ENCODE measurements around the gene RAPGEF4.
"Not testable (repeated sequence)": the region's sequence is repeated elsewhere in the genome, so short reads cannot be mapped to it uniquely, and the experiment has no call there.

Gene RAPGEF4

DNA sequence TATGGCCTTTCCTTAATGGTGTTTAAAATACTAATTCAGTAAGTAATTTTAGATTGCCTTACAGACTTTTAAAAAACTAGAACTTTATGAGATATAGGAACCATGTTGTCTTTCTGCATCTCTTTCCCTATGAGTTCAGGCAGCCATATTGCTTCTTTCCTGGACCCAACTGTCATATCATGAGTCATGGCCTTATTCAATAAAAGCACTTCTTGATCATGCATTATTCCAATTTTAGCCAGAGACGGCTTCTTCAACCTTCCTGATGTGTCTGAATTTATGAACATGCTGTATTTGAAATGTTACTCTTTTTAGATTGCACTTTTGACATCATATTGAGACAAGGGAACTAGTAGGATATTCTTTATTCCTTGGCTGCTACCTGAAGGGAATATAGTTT is 274.6 kb downstream of the RAPGEF4 start:
- FAIRE-seq: no peak

DNA sequence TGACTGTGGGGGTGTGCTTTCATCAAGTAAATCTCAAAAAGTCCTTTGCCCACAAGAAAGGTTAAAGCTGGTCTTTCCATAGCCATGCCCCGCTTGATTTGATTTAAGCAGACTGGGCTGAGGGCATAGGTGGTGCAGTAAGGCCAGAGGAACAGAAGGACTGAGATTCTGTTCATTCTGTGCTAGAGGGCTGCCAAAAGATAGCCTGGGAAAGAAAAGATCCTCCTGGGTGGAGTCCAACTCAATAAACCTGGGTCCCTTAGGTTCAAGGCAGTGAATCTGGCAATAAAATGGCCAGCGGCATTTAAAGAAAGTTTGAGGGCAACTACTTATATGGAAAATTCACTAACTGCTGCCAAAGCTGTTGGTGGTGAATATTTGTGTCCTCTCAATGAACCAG is 280.8 kb downstream of the RAPGEF4 start:
- no peak for FAIRE-seq

DNA sequence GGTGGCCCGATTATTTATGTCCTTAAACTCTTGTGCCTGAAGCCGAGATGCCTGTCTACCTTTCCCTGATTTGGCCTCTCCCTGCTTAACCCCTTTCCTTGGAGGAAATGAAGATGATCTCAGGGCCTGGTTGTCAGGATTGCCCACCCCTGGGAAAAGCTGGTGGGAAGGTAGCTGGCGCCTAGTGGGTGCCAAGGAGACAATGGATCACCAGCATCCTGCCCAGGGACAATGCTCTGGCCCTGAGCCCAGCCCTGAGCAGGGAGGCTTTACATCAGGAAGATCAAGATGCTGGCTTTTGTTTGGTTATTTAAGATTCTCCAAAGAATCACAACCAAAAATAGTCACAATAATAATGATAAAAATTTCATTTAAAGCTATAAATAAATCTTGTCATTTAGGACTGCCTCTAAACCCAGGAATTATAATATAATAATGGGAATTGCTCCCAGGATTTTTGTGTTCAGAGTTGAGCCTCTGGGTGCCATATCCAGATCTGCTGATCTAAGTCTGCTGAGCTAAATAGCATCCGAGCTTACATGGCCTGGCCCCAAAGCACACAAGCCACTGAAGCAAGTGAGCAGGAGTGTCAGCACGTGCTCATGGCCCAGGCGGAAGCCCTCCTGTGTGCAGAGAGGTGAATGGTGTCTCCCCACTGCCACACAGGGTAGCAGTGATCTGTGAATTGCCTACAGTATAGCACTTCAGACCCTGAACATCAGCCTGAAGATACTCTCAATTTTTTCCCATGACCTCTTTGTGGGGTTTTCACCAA is 282.2 kb downstream of the RAPGEF4 start:
- no peak for FAIRE-seq

DNA sequence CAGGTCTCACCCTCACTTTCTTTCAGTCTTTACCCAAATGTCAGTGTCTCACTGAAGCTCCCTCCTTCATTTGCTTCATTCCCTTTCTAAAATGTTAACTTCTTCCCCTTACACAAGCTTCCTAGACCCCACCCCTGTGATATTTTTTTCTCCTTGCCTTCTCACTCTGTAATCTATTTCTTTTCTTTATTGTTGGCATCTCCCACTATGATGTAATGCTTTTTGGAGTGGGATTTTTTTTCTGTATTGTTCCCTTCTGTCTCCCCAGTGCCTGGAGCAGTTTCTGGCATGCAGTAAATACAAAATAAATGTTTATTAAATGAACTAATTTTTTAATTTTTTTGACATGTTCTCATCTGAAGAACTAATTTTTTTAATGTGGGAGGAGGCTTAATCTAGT is 284.1 kb downstream of the RAPGEF4 start:
- FAIRE-seq: no peak

DNA sequence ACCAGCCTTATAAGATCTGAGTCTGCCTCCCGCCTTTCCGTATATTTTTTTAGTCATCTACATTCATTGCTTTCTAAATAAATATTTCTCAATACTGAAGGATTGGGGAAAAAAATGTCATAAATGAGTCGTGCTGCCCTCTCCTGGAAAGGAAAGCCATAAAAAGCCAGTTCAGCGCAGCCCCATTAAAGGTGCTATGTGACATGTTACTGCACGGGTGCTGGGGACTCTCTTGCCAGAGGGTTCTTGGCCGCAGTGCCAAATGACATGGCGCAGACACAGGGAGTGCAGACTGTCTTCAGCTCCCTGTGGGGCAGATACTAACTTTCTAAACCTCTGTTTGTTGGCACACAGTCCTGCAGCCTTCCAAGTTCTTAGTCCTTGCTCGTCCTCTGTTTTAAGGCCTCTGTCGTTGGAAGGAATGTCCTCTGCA is 286.3 kb downstream of the RAPGEF4 start:
- FAIRE-seq: no peak

DNA sequence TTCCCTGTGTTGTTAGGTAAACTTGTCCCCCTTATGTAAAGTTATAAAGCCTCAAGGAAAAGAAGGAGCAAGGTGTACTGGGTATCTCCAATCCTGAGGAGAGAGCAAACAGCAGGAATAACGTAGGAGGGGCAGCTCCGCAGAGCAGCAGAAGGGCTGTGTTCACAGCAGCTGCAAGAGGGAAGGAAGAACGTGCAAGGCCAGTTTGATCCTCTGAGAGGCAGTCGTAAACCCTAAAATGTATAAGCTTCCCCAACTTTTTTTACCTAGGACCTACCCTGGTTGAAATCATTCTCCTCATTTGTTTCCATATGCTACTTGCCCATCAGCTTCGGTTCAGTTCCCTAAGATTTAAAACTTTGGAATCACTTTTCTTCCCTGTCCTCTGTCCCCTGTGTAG is 288.1 kb downstream of the RAPGEF4 start:
- FAIRE-seq: no peak

DNA sequence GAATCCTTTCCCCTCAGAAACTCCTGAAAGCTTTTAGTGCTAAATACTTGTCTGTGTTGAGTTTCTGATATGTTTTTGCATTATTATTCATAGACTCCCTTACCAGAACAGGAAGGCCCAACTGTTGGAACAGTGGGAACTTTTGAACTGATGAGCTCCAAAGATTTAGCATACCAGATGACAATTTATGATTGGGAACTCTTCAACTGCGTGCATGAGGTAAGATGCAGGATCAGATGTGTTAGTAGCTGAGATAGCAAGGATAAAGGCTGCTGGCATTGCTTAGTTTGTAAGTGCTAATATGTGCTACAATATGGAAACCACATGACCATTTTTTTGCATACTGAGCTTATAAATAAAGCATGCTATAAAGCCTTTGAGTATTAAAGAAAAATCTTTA is 290.8 kb downstream of the RAPGEF4 start:
- no peak for FAIRE-seq

DNA sequence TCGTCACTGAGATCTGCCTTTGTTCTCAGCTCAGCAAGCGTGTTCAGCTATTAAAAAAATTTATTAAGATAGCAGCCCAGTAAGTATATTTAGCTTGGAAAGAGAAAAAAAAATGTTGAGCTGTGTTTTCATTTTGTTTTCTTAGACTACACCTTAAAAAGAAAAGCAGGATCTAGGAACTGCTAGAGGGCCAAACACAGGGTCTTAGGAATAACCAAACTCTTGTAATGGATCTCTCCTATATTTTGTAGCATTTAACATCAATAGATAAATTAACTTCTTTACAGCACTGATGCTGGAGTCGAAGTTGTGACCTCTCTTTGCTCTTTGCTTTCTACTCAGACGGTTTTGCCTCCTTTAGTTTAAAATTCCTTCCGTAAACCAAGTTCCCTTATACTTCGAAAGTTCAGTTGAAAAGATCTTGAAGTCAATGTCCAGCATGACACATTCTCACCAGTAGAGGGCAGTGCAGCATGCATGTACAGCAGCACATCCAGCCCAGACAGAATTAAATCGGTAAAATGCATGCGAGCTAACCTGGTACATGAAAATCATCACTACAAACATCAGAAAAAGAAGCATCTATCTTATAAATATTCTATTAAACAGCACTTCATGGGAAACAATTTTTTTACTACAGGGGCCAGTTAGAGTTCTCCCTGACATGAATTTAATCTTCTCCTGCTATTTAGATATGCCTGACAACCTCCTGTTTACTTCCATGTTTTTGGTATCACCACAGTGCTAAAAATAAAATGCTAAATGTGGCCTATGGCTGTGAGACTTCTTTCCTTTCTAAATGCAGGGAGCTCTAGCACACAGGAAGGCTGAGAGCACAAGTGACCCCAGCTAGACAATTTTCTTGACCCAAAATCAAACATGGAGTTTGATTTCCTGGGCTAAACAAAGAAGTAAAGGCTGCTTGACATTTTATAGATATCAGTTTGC is 291.8 kb downstream of the RAPGEF4 start:
- FAIRE-seq: peak; percentile 84

DNA sequence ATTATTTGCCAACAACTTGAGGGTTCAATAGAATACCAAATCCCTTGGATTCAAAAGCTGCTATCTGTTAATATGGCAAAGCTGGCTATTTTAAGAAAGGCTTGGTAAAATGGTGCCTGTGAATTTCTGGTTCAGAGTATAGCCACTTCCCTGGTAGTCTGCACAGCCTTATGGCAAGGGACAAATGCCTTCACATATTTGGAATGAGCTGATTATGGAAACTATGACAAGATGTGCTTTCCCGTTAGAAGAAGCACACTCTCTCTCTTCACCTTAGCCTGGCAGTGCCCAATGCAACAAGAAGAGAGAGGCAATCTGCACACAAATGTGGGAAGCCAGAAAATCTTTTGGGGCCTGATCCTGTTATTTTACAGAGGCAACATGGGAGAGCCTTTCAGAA is 292.5 kb downstream of the RAPGEF4 start:
- FAIRE-seq: no peak

DNA sequence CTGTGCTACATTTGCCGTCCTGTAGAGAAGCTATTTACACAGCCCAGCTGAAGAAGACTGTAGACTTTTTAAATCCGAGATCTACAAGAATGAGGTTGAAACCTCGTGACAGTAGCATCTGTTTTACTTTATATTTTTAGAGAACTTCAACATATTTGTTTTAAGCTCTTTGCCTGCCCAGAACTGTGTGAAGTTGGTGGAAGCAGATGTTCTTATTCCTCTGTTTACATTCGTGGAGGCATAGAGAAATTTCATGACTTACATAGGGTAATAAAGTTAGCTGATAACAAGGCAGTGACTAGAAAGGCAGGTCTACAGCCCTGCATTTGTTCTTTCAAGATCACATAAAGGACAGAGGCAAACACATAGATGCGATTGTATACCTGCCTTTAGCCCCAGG is 293.0 kb downstream of the RAPGEF4 start:
- no peak for FAIRE-seq

DNA sequence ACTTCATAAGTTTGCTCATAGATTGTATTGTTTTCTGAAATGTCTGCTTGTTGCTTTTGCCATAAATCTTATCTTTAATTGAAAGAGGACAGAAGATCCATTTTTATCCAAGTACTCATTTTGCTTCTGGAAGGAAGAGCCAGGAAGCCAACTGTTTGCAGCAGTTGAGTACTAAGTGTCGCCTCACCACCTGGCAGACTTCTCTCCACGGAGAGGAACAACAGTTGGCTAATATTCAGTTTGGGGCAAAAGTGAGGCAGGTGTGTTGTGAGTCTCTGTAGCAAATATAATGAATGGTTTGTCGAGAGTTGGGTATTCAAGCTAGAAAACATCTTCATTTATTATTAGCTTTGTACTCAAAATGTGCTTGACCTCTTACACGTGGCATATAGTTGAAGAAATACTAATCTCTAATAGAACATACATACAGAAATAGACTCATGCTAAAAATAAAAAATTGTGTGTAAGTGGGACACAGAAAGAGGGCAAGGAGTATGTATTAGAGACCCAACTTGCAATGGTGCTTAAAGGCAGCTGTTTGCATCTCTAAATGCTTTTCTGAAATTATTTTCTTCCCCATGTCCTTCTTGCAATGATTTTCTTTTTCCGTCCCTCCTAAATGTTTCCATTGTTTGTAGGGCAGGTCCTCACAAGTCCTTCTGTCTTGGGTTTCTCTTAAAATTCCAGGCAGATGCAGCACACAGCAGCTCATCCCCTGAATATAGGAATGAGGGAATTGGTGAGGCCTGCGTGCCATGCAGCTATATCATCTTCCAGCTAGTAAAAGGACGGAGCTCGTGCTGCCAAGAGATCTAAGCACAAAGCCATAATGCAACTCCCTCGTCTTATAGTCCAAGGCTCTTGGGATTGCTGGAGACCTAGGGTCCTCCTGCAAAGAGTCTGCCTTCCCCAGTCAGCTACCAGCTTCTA is 295.2 kb downstream of the RAPGEF4 start:
- no peak for FAIRE-seq

DNA sequence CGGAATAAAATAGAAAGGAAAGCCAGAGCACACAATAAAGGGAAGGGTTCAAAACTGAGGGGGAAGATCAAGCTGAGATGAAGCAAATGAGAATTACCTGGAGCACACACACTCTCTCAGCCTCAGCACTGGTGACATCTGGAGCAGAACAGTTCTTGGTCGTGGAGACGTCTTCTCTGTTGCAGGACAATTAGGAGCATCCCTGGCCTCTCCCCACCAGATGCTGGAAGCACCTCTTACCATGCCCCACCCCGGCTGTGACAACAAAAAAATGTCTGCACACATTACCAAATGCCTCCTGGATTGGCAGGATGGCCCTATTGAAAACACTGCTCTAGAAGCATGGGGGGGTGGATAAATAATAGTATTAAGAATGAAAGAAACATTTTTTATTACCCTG is 296.4 kb downstream of the RAPGEF4 start:
- FAIRE-seq: no peak

DNA sequence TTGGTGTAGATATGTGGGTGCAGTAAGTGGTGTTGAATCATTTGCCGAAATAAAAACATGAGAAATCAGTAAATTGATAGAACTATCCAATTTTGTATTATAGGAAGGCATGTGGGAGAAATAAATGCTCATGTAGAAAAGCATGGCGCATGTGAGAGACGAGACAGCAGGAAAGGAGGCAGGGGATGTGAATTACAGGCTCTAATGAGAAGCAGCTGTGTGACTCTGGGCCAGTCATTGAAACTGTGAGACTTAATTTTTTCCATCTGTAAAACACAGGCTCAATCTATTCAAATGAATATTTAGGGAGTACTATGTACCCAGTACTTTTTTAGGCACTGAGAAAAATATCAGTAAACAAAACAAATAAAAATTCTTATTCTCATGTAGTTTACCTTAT is 297.4 kb downstream of the RAPGEF4 start:
- no peak for FAIRE-seq

DNA sequence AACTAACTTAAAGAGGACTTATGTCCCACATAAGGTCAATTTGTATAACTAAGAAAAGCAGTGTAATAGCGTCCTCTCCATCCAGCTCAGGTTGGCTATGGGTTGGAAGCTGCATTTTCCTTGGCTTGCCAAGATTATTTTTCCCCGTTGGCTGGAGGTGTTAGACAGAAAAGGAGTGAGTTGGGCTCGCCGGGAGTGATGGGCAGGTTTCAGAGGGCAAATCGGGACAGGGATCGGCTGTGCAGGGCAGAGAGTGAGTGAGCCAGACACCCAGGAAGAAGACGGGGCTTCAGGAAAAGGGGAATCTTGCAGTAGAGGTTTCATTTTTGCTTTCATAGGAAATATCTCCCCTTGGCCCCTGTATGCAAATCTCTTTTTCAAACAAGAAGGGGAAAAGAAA is 298.5 kb downstream of the RAPGEF4 start:
- no peak for FAIRE-seq

DNA sequence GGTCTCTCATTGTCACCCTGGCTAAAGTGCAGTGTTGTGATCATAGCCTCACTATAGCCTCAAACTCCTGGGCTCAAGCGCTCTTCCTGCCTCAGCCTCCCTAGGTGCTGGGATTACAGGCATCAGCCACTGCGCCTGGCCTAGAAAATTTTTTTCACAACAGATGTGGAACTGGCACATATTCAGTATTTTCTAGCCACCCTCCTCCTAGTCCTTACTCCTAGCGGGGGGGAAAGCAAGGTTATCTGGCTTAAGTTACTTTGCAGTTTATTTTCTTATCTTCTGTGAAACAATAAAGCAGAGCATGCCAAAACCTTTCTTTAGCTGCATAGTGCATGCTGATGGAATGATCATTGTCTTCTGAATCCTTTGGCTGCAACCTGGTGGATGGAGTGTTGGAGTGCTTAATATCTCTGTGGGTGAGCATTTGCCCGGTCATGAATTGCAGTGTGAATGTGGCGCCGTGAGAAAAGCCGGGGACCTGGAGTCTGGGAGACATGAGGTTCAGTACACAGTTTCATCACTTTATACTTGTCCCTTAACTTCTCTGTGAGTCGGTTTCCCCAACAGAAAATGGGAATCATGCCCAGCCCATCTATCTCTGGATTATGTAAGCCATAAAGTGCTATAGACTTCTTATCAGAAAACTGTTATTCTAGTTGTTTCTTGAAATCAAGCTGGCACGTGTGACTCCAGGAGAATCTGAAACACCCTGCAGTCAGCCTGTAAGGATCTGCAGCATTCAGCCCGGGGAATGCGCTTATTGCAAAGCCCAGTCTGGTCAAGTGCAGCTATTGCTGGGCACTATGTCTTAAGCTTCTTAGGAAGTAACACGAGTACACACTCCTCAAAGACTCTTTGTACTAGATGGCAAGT is 301.8 kb downstream of the RAPGEF4 start:
- FAIRE-seq: no peak

DNA sequence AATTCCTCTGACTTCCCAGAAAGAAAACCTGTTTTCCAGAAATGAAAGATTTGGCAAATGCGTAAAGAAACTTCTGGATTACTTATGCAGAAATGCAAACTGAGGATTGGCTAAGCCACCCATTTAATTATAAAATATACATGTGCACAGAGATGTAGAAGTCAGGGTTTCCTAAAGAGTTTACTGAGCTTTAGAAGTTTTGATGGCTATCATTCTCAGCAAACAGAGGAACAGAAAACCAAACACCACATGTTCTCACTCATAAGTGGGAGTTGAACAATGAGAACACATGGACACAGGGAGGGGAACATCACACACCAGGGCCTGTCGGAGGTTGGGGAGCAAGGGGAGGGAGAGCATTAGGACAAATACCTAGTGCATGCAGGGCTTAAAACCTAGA is 302.6 kb downstream of the RAPGEF4 start:
- not testable (repeated sequence) for FAIRE-seq

DNA sequence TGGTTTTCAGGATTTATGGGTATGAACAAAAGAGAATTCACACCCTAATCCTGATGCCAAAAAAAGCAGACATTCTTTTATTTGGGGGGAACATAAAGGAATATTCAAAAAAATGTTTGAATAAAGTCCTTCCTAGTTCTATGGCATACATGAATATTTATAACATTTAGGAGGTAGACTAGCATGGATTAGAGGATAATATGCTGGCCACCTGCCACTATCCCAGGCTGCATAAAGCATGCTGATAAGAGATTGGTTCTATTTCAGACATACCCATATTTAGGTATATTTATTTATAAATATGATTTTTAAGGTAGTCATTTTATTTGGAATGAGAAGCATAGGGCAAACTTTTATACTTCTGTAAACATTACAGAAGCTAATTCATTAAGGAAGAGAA is 305.1 kb downstream of the RAPGEF4 start:
- FAIRE-seq: no peak

DNA sequence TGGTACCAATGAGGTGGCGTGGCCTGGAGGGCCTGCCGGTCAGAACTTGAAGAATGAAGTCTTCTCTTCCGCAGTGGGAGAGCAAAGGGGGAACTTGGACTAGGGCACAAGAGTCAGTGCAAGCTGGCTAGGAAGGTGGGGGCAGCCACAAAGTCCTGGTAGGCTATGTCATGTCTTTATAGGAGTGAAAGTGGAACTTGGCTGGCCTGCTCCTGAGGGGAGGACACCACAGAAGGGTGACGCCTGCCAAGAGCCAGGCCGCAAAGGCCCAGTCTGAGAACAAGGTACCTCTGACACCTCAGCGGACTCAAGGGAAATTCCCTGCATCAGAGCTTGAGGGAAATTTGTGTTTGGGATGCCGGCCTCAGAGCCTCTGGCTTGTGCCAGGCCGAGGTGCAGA is 307.8 kb downstream of the RAPGEF4 start:
- FAIRE-seq: no peak

DNA sequence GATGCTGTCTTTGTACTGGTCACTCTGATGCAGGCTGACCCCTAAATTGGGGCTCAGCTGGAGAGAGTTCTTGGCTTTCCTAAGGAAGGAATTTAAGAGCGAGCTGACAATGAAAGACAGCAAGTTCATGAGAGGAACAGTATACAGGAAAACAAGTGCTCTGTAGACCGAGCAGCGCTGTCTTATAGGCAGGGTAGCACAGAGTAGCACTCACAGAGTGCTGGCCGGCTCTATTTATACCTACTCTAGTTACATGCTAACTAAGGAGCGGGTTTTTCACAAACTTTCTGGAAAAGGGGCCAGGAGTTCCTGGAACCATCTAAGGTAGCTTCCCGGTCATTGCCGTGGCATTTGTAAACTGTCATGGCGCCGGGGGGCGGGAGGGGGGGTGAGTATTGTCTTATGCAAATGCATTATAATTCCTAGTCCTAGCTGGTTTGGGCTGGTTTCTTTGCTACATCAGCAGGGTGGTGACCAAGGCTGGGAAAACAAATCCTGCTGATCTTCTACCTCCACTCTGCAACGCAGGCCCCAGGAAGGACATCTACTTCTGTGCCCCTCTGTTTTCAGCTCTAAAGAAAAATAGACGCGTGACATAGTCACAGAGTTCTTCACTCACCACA is 308.4 kb downstream of the RAPGEF4 start:
- FAIRE-seq: no peak

DNA sequence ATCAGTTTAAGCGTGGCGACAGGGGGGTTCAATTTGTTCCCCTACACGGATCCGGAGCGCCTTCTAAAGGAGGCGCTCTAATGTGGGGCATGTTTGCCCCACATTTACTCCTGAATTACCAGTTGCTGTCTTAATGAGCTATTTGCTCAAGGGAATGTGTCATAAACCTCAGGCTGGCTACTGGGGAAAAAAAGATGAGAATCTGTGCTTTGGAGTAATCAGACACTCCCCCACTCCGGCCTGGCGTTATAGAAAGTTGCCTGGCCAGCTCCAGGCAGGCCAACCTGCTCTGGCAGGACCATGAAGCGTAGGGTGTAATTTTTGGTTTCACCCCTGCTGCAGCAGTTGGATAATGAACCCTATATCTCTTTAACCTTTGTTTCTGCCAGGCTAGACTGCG is 309.0 kb downstream of the RAPGEF4 start:
- FAIRE-seq: no peak

DNA sequence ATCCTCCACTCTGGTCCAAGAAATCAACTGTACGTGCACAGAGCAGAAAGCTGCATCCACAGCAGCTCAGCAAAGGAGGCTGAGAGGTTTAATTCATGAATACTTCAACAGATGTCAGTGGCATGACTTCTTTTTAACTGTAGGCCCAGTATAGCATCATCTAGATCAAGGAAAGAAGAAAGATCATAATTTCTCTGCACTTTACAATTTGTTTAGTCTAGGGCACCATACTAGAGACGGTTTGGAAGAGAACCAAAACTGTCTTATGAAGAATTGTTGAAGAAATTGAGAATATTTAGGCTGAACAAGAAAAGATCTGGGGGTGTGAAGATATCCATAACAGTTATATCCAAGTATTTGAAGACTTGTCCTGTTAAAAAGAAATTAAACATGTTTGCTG is 309.5 kb downstream of the RAPGEF4 start:
- FAIRE-seq: no peak

DNA sequence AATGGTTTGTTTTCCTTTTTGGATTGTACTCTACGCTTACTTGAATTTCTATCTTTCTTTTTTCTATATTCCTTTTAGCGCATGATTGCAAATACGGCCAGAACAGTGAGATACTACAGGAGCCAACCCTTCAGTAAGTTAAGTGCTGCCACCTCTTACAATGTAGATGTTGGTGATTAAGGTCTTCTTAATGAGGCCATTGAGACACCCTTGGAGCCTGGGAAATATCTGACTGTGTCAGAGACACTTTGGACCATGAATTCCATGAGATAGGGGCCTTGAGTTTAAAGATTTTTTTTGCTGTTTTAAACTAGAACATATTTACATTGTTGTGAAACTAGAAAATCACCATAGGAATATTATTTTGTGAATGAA is 312.9 kb downstream of the RAPGEF4 start:
- FAIRE-seq: no peak

All from TTC549 (cell line).